Transverse colon (tissue), 4 donors: Measurements from ENCODE around the gene SIRPB1.

Experiments
- EP300 ChIP-seq: sonication (generic); formaldehyde crosslinking; IDR thresholded peaks from one replicate; pipeline ENCODE4 v1.6.1; 2017; ENCODE audit warnings: antibody characterized with exemption, low read depth
- POLR2A ChIP-seq: fragments of 450-650 bp; IDR thresholded peaks from one replicate; pipeline ENCODE4 v1.6.1; 2016; ENCODE audit warnings: antibody characterized with exemption, mild to moderate bottlenecking, moderate library complexity
- POLR2AphosphoS5 ChIP-seq, 3 donors: sonication (generic); formaldehyde crosslinking; IDR thresholded peaks; one replicate each; pipeline ENCODE4 v1.6.1; 2016; ENCODE audit warnings: antibody characterized with exemption in 3 of 3
- TF ChIP-seq, protein P1 (sequence below), 5 experiments: fragments of 200-600 bp in 3 of 5; fragments of 450-650 bp in 2 of 5; sonication (generic) in 3 of 5; IDR thresholded peaks; 1 replicate in 2 of 5; 2 replicates in 3 of 5; pipeline ENCODE4 v1.5.1; 2016 to 2017; ENCODE audit warnings: antibody characterized with exemption in 5 of 5, inconsistent platforms in 3 of 5, mild to moderate bottlenecking in 2 of 5, moderate library complexity in 1 of 5

DNA sequence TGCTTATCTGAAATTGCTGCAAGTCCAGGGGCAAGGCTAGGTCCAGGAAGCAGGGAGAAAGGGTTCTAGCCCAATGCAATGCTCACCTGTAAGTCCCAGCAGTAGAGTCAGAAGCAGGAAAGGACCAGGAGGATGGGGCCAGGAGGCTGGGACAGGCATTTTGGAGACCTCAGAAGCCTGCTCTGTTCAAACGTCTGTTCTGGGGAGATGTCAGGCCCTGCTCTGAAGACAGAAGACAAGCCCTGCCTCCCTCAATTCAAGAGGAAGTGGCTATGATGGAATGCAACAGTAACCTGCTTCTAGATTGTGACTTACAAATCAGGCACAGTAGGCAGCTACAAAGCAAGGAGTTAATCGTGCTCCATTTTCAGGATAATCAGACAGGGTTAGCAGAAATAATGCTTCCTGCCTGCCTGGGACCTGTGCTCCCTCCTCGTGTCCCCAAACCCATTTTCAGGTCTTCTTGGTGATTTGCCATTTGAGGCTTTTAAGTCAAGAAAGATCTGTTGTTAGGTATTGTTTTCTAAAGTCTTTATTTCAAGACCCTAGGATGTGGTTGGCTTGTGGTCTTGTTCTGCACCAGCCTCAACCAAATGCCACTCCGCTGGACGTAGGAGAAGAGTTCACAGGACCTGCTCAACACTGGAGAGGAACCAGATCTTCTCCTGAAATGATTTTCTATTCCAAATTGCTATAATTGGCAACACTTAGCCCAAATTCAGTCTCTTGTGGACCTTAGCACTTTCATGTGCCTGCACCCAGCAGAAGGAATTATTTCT lies 37.9 kb upstream of the SIRPB1 start, which contains the start of gene SIRPG:
- TF ChIP-seq POLR2AphosphoS5 (IDR thresholded peaks at IDR 0.05): peak in 1 of 3 donors; percentile 49
- TF ChIP-seq, protein P1, sequence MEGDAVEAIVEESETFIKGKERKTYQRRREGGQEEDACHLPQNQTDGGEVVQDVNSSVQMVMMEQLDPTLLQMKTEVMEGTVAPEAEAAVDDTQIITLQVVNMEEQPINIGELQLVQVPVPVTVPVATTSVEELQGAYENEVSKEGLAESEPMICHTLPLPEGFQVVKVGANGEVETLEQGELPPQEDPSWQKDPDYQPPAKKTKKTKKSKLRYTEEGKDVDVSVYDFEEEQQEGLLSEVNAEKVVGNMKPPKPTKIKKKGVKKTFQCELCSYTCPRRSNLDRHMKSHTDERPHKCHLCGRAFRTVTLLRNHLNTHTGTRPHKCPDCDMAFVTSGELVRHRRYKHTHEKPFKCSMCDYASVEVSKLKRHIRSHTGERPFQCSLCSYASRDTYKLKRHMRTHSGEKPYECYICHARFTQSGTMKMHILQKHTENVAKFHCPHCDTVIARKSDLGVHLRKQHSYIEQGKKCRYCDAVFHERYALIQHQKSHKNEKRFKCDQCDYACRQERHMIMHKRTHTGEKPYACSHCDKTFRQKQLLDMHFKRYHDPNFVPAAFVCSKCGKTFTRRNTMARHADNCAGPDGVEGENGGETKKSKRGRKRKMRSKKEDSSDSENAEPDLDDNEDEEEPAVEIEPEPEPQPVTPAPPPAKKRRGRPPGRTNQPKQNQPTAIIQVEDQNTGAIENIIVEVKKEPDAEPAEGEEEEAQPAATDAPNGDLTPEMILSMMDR (IDR thresholded peaks at IDR 0.05): no peak
- no peak for TF ChIP-seq POLR2A
- no peak for TF ChIP-seq EP300
